Activated CD8-positive, alpha-beta memory T cell treated with anti-CD3 and anti-CD28 coated beads, Interleukin-2, amount 50 U/mL, for 1 hour (primary cell): Measurements from ENCODE around the gene DCUN1D2.
A peak's percentile ranks its signal among the peaks of the same experiment; 100 is the strongest.
"Not testable (repeated sequence)": the region's sequence is repeated elsewhere in the genome, so short reads cannot be mapped to it uniquely, and the experiment has no call there.

Experiments used
- DNase-seq: peaks from one replicate; pipeline ENCODE4 v3.0.0-alpha.2; 2020; ENCODE audit errors: extremely low read depth

Gene DCUN1D2

GRCh38 chr13:113465300-113465699 is 25.2 kb downstream of the DCUN1D2 start:
- DNase-seq, result no peak

DNA sequence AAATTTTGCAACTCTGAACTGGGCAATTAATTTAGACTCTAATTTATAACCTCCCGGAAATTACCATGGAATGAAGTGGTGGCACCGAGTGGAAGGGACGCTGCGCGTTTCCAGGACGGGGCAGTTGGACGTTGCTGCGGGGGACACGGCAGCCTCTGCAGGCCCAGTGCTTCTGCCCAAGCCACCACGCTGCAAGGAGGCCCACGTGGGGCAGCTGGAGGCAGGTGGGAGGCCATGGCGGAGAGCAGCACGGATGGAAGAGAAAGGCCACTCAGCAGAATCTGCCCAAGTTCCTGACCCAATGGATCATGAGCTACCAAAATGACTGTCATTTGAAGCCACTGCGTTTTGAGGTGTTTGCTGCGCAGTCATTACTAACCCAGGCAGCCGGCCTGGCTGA is 26.0 kb downstream of the DCUN1D2 start:
- DNase-seq, result no peak

DNA sequence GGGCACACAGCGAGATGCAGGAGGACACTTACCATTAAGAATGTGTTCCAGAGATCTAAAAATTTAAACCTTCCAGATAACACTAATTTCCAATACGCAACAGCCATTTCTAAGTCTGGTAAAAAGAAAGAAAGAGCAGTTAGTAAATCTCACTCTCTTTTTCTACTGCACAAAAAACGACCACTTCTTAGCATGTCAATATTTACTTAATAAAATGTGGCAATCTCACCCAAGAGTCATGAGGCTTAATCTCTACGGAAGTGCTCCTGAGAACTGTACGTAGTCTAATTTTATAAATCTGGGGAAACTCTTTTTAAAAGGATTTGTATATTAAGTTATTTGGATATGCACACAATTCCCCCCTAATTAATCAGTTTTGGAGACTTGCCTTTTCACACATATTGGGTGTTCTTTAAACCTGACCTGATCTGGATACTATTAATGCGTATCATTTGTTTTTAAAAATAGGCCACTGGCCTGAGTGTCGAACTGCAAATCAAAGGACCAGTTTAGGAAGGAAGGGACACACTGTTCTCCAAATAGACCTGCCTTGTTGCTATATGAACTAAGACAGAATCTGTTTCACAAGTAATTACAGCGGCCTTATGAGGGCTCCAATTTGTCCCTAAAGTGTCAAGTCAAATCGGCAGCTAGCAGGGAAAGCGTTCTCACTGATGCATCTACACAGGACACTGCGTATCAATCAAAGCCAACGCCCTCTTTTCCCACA is 29.3 kb downstream of the DCUN1D2 start:
- no peak for DNase-seq

GRCh38 chr13:113460599-113460998 is 29.9 kb downstream of the DCUN1D2 start:
- DNase-seq, result no peak

DNA sequence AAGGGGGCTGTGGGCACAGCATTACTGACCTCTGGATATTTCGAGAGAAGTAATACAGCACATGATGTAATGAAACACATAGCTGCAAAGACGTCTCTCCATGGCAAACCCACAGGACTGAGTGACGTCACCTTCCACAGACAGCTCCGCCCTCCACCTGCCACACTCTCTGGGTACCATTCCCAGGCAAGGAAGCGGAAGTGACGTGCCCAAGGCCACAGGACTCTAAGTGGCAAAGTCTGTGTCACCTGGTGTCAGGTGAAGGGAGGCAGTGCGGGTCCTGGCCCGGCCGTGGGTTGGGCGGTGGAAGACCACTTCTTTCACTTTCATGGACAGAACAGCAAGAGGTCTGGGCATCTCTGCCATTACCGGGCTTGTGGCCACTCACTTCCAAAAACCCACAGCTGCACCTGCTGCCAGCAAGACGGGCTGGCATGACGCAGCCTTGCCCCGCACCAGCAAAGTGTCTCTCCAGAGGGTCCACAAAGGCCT is 30.4 kb downstream of the DCUN1D2 start:
- no peak for DNase-seq

- DNase-seq, result no peak
These were observed 32.1 kb downstream of the DCUN1D2 start for GRCh38 chr13:113458253-113459065.

- no peak for DNase-seq
These were observed 33.0 kb downstream of the DCUN1D2 start for GRCh38 chr13:113457510-113457909.

- no peak for DNase-seq
These were observed 34.3 kb downstream of the DCUN1D2 start for GRCh38 chr13:113456116-113456702.

GRCh38 chr13:113455384-113455783 is 35.1 kb downstream of the DCUN1D2 start:
- DNase-seq, result no peak

DNA sequence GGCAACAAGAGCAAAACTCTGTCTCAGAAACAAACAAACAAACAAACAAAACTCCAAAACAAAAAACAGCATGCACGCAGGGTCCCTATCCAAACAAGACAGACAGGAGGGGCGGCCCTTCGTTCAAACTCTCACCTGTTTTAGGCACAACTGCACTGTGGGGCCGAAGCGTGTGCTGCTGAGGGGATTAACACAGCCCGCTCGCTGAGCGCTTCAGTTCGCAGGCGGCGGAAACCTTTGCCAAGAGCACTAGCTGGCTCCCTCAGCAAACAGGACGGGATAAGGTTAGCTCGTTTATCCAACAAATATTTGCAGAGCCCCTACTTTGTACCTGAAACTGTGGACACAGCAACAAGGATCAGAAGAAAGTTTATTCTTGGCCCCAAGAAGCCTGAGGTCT is 35.6 kb downstream of the DCUN1D2 start:
- DNase-seq, result no peak

DNA sequence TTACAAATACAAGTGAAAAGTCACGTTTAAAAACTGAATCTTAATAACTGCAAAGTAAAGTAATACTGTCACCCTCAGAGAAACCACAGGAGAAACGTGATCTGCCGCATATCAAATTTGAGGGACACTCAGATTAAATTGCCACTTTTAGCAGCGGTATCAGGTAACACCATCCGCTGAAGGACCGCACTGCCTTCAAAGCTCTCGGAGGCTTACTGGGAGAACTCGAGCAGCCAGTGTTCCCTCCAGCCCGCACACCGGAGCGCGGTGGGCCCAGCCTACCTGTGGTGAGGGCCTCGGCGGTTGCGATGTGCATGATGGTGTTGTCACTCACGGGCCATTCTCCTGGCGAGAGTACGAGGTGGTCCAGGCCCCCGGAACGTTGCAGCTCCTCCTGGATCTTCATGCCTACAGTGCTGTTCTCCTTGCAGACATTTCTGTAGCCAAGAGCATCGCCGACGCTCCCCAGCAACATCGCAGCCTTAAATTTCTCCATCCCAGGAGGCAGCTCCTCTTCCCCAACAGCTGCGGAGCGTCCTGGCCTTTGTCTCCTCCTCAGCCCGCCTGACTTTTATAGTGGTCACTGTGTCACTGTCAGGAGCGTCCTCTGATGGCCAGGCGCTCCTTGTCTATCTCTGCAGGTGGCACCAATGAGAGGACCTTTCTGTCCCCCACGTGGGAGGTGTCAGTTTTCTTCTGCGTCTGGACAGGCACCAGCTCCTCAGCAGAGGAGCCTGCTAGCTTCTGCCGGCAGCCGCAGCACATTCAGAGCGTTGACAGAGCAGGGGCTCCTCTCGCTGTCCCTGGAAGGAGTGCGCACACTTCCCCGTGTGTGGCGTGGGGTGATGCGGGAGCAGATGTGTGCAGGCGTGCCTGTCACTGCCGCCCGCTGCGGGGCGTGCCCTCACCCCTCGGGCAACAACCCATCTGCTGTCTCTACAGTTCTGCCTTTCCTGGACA is 37.3 kb downstream of the DCUN1D2 start, which contains the start of gene ADPRHL1:
Gene ADPRHL1, minus strand, starts transcription at position 547 of the 960 bp plus-strand sequence. Its CDS starts 51 bp downstream, at position 496.
- no peak for DNase-seq

DNA sequence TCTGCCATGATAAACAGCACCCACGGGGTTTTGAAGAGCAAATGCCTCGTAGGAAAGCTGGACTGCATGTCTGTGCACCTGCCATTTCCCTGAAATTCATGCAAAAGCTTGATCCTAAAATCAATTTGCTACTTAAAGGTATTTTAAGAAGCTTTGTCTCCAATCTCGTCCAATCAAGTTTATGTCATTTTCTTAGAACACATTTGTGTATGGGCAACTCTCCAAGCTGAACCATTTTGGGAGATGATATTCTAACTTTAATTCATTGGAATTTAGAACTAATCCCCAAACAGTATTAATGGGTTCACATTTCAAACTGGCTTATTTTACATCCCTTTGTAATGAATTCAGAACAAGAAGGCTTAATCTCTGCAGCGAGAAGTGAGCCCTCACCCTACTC is 38.0 kb downstream of the DCUN1D2 start:
- no peak for DNase-seq

GRCh38 chr13:113451951-113452421 is 38.5 kb downstream of the DCUN1D2 start:
- DNase-seq, result no peak

- DNase-seq, result not testable (repeated sequence)
These were observed 39.5 kb downstream of the DCUN1D2 start for GRCh38 chr13:113450861-113451620.

DNA sequence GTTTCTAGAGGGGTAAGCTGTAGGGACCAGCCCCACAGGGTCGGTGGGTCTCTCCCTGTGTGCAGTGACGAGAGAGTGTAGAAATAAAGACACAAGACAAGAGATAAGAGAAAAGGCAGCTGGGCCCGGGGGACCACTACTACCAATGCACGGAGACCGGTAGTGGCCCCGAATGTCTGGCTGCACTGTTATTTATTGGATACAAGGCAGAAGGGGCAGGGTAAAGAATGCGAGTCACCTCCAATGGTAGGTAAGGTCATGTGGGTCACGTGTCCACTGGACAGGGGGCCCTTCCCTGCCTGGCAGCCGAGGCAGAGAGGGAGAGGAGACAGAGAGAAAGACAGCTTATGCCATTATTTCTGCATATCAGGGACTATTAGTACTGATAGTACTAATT is 40.2 kb downstream of the DCUN1D2 start:
- not testable (repeated sequence) for DNase-seq

DNA sequence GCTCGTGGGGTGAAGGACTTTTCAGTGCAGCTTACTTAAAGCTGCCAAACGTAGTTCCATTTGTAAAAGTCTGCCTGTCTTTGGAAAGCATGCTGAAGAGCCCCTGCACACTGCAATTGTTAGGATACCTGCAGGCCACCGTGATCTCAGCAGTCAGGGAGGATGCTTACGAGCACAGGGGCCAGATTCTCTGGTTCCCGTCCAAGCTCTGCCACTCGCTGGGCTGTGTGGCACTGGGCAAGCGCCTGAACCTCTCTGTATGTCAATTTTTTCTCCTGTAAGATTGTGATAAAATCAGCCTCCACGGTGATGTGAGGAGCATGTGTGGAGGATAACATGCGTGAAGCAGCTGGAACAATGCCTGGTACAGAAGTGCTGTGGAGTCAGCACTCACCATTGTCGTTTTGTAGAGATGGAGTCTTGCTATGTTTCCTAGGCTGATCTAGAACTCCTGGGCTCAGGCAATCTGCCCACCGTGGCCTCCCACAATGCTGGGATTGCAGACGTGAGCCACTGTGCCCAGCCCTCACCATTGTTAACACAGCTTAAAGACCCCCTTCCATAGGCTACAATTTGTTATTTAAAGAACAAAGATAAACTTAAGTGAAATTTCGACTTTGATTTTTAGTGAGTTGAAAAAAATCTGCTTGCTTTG is 40.7 kb downstream of the DCUN1D2 start:
- DNase-seq, result no peak

DNA sequence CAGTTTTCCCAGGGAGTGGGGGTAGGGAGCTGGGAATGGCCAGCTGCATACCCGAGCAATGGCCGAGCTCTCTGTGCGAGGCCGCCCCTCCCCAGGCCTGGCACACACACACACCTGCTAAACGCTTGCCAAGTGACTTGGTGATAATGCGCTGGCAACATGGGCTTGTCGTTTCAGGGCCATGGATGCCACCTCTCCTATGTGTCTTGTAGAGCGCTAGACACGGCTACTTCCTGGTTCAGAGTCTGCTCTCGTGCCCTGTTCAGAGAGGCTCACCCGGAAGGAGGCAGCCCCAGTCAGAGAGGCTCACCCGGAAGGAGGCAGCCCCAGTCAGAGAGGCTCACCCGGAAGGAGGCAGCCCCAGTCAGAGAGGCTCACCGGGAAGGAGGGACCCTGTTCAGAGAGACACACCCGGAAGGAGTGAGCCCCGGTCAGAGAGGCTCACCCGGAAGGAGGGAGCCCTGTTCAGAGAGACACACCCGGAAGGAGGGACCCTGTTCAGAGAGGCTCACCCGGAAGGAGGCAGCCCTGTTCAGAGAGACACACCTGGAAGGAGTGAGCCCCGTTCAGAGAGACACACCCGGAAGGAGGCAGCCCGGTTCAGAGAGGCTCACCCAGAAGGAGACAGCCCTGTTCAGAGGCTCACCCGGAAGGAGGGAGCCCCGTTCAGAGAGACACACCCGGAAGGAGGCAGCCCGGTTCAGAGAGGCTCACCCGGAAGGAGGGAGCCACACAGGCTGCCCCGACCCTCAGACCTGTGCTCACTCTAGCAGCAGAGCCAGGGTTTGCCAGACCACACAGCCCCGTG is 41.4 kb downstream of the DCUN1D2 start:
- DNase-seq, result peak; percentile 11

GRCh38 chr13:113448545-113448884 is 42.0 kb downstream of the DCUN1D2 start:
- DNase-seq, result no peak

GRCh38 chr13:113447596-113447995 is 42.9 kb downstream of the DCUN1D2 start:
- DNase-seq, result no peak
